Measurements from ENCODE around the gene ZFAND5. TPM values are rescaled to one million over a fixed set of nuclear protein-coding genes. Genes with fewer than 3 reads are reported as not detected.

Gene ZFAND5
- total and polyA plus RNA-seq, 7 donors = 77.7 to 951 (median 594) TPM

- no peak for TF ChIP-seq CTCF (IDR thresholded peaks at IDR 0.05)
- H3K27ac ChIP-seq = peak overlapping the region; percentile 87
- no peaks in the 10 kb centered on the region for H3K27me3 ChIP-seq (ENCODE audit: insufficient read depth in 3 of 3, low read length in 2 of 3)
- H3K9me3 ChIP-seq = no peaks in the 10 kb centered on the region
- H3K4me1 ChIP-seq = peaks cover 46% of the 10 kb centered on the region
- intact Hi-C loops (cut with DNase I) = no loop called here
- ATAC-seq (no peak), DNase-seq (no peak)
- no peak overlapping the region for H3K4me3 ChIP-seq
- H3K36me3 ChIP-seq (ENCODE audit: insufficient read depth in 1 of 2, low read depth in 1 of 2) = no peaks in the 10 kb centered on the region
- WGBS, 3 donors = 33 to 60% (median 33%) methylated on average over 3 of the region's 3 CpGs
These were observed 51.5 kb downstream of the ZFAND5 start for GRCh38 chr9:72313507-72313906.

- intact Hi-C loops (cut with DNase I) = no loop called here
- Histone ChIP-seq H3K27ac (peak overlapping the region; percentile 87), H3K36me3 (ENCODE audit: insufficient read depth in 1 of 2, low read depth in 1 of 2) (no peaks in the 10 kb centered on the region), H3K4me1 (peaks cover 47% of the 10 kb centered on the region), H3K4me3 (no peak overlapping the region), H3K9me3 (no peaks in the 10 kb centered on the region), H3K27me3 (ENCODE audit: insufficient read depth in 3 of 3, low read length in 2 of 3) (no peaks in the 10 kb centered on the region)
- 57 to 65% (median 57%) methylated on average over 10 of the region's 10 CpGs for WGBS, 3 donors
- DNase-seq = no peak
- TF ChIP-seq CTCF (IDR thresholded peaks at IDR 0.05) = no peak
- no peak for ATAC-seq
These were observed 52.5 kb downstream of the ZFAND5 start for GRCh38 chr9:72312386-72312987.

GRCh38 chr9:72309364-72310133, 55.5 kb downstream of the ZFAND5 start:
- no peak for TF ChIP-seq CTCF (IDR thresholded peaks at IDR 0.05)
- DNase-seq = no peak
- Histone ChIP-seq H3K9me3 (no peaks in the 10 kb centered on the region), H3K4me1 (peaks cover 43% of the 10 kb centered on the region), H3K36me3 (ENCODE audit: insufficient read depth in 1 of 2, low read depth in 1 of 2) (no peaks in the 10 kb centered on the region), H3K27me3 (ENCODE audit: insufficient read depth in 3 of 3, low read length in 2 of 3) (no peaks in the 10 kb centered on the region), H3K4me3 (no peak overlapping the region), H3K27ac (peak overlapping the region; percentile 59)
- 54 to 64% (median 57%) methylated on average over 4 of the region's 4 CpGs for WGBS, 3 donors
- peak; percentile 55 to 86 (median 76) for ATAC-seq
- intact Hi-C loops (cut with DNase I) = loop anchor here in 1 of 2 donors (5.0 kb wide), 1 partner anchor 168 kb away; no protein-coding TSS in a partner anchor

GRCh38 chr9:72306761-72307160, 58.2 kb downstream of the ZFAND5 start:
- peak overlapping the region; percentile 61 for H3K4me3 ChIP-seq
- 68 to 72% (median 72%) methylated on average over 1 of the region's 1 CpG for WGBS, 3 donors
- intact Hi-C loops (cut with DNase I) = loop anchor here in 1 of 2 donors (5.0 kb wide), 1 partner anchor 171 kb away; no protein-coding TSS in a partner anchor

More at GRCh38 chr9:72306761-72307160, 58.2 kb downstream of the ZFAND5 start:
- Histone ChIP-seq H3K4me1 (peaks cover 24% of the 10 kb centered on the region), H3K27me3 (ENCODE audit: insufficient read depth in 3 of 3, low read length in 2 of 3) (no peaks in the 10 kb centered on the region), H3K36me3 (ENCODE audit: insufficient read depth in 1 of 2, low read depth in 1 of 2) (no peaks in the 10 kb centered on the region), H3K9me3 (no peaks in the 10 kb centered on the region), H3K27ac (no peak overlapping the region)
- no peak for TF ChIP-seq CTCF (IDR thresholded peaks at IDR 0.05)
- DNase-seq = no peak
- ATAC-seq = no peak

Data from psoas muscle (tissue), 8 donors.